Mucosa of rectum (tissue), 2 donors: ENCODE results near the gene KLF2.

Experiments used
- H3K27ac ChIP-seq, 2 donors: one replicate each; pipeline ENCODE4 v1.7.0; 2013; ENCODE audit warnings: inconsistent platforms in 2 of 2, low read depth in 2 of 2, low read length in 2 of 2
- H3K27me3 ChIP-seq, 2 donors: one replicate each; pipeline ENCODE4 v1.7.0; 2013; ENCODE audit warnings: low read length in 2 of 2; ENCODE audit not compliant: control insufficient read depth in 2 of 2, insufficient read depth in 2 of 2
- H3K36me3 ChIP-seq, 2 donors: one replicate each; pipeline ENCODE4 v1.7.0; 2013; ENCODE audit warnings: low read length in 2 of 2; ENCODE audit not compliant: control insufficient read depth in 2 of 2, insufficient read depth in 2 of 2
- H3K4me1 ChIP-seq, 2 donors: one replicate each; pipeline ENCODE4 v1.7.0; 2013; ENCODE audit warnings: low read length in 2 of 2, mild to moderate bottlenecking in 1 of 2; ENCODE audit not compliant: control insufficient read depth in 2 of 2, insufficient read depth in 2 of 2
- H3K4me3 ChIP-seq, 2 donors: one replicate each; pipeline ENCODE4 v1.7.0; 2013; ENCODE audit warnings: low read length in 2 of 2
- H3K9ac ChIP-seq, 2 donors: one replicate each; pipeline ENCODE4 v1.7.0; 2013; ENCODE audit warnings: low read length in 2 of 2, low read depth in 1 of 2, mild to moderate bottlenecking in 1 of 2
- H3K9me3 ChIP-seq, 2 donors: one replicate each; pipeline ENCODE4 v1.7.0; 2013; ENCODE audit warnings: low read length in 2 of 2; ENCODE audit not compliant: control insufficient read depth in 2 of 2
- donor health status: healthy.
- donor health status: Normal muscosa, but diverticular disease.

The KLF2 gene

GRCh38 chr19:16375157-16375935, 50.7 kb downstream of the KLF2 start:
- Histone ChIP-seq H3K4me3 (no peak overlapping the region), H3K9me3 (no peaks in the 10 kb centered on the region), H3K36me3 (peaks cover 22 to 35% of the 10 kb centered on the region in 2 donors), H3K27ac (no peak overlapping the region), H3K4me1 (peaks cover 21 to 28% of the 10 kb centered on the region in 2 donors), H3K27me3 (no peaks in the 10 kb centered on the region), H3K9ac (no peak overlapping the region)

- Histone ChIP-seq H3K36me3 (peaks cover 22 to 35% of the 10 kb centered on the region in 2 donors), H3K4me1 (peaks cover 18 to 23% of the 10 kb centered on the region in 2 donors), H3K9me3 (no peaks in the 10 kb centered on the region), H3K27me3 (no peaks in the 10 kb centered on the region), H3K9ac (no peak overlapping the region), H3K27ac (no peak overlapping the region), H3K4me3 (no peak overlapping the region)
Observed at GRCh38 chr19:16375936-16376185, 51.2 kb downstream of the KLF2 start.

GRCh38 chr19:16376241-16376640, 51.6 kb downstream of the KLF2 start:
- H3K4me1 ChIP-seq = peaks cover 14 to 19% of the 10 kb centered on the region in 2 donors

GRCh38 chr19:16376649-16377048, 52.0 kb downstream of the KLF2 start:
- Histone ChIP-seq H3K27me3 (no peaks in the 10 kb centered on the region), H3K9me3 (no peaks in the 10 kb centered on the region), H3K4me3 (no peak overlapping the region), H3K4me1 (peaks cover 12 to 15% of the 10 kb centered on the region in 2 donors), H3K9ac (no peak overlapping the region), H3K36me3 (peaks cover 22 to 38% of the 10 kb centered on the region in 2 donors), H3K27ac (no peak overlapping the region)

More at GRCh38 chr19:16376241-16376640, 51.6 kb downstream of the KLF2 start:
- Histone ChIP-seq H3K27ac (no peak overlapping the region), H3K9ac (no peak overlapping the region), H3K9me3 (no peaks in the 10 kb centered on the region), H3K27me3 (no peaks in the 10 kb centered on the region), H3K36me3 (peaks cover 22 to 35% of the 10 kb centered on the region in 2 donors), H3K4me3 (no peak overlapping the region)

GRCh38 chr19:16377521-16377920, 52.9 kb downstream of the KLF2 start:
- peaks cover 5 to 7% of the 10 kb centered on the region in 2 donors for H3K4me1 ChIP-seq
- no peaks in the 10 kb centered on the region for H3K27me3 ChIP-seq
- H3K9me3 ChIP-seq = no peaks in the 10 kb centered on the region
- no peak overlapping the region for H3K27ac ChIP-seq
- no peak overlapping the region for H3K4me3 ChIP-seq
- no peak overlapping the region for H3K9ac ChIP-seq
- H3K36me3 ChIP-seq = peaks cover 22 to 38% of the 10 kb centered on the region in 2 donors
